GM18519 (cell line): Measurements from ENCODE around the gene KDSR.

Source experiments
- ATAC-seq: cut with Tn5 transposase; IDR thresholded peaks from one replicate; pipeline ENCODE4 v1.9.1; 2021; ENCODE audit warnings: mild to moderate bottlenecking, moderate library complexity; ENCODE audit not compliant: unreplicated experiment, low FRiP score

The KDSR gene

DNA sequence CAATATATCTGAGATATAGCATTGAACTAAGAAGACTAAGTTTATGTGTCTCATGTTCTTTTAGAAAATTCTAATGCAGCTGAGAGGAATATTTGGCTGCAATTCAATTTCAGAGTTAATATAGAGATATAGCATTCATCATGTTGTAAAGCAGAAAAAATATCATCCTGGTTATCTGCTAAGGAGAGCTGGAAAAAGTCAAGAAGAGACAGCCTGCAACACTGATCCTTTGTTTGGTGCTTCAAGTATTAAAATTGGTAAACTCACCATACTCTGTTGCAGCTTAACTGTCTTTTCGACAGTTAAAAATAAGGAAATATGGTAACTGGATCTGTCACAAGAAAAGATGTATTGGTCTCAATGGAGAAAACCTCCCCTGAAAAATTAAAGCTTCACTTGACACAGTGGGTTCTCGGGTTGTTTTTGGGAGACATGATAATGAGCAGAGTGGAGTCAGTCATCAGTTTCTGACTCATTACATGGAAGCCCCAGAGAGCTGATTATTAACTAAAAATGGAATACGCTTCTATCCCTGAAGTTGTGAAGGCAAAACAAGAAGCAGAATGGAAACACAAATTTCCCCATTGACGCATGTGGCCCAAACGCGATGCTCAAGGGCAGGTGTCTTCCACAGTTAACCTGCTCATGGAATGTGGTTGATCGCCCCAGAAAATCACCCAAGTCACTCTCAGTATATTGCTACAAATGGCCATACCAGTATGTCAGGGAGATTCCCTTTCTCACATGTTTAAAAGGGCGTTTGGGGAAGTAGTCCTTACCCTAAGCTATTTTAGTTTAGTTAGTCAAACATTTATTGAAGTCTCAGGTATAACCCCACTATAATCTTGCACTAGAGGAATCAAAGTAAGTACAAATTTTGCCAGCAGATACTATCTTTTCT is 55.6 kb downstream of the KDSR start:
- peak; percentile 54 for ATAC-seq

DNA sequence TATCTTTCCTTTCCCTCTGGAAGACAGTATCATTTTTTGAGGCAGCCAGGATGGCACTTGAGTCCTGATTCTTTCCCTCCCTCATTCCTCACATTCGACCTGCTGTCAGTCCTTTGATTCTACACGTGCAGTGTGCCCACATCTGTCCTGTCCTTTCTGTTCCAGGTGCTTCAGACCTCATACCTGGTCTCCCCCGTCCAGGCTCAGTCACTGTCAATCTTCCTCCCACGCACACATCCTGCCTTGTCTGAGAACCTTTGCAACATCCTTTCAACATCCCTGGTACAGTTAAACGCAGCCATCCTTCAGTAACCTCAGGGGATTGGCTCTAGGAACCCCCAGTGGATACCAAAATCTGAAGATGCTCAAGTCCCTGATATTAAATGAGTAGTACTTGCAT is 57.6 kb downstream of the KDSR start:
- no peak for ATAC-seq

DNA sequence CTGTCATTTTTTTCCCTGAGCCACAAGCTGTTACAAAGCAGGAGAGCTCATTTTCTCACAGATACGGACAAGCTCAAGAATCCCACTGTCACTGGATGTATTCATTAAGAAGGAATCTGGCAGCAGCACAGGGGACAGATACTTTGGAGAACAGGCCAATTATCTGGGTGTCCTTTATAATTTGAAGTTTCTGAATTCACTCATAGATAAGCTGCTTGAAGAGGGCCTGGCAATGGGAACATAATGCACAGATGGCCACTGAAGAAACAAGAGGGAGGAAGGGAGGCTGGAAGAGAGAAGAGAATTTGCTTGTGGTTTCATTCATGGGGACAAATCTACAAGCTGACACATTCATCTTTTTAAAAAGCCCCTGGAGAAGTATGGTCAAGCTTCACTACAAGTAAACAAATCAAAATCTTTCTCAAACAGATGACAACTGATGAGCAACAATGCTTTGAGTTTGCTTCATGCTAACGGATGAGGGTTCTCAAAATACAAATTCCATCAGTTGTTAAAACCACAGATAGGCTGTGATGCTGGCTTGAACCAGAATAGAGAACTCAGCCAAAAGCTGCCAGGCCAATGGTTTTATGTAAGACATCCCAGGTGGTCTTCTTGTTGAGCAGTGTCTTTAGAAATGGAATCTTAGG is 59.3 kb downstream of the KDSR start:
- no peak for ATAC-seq

DNA sequence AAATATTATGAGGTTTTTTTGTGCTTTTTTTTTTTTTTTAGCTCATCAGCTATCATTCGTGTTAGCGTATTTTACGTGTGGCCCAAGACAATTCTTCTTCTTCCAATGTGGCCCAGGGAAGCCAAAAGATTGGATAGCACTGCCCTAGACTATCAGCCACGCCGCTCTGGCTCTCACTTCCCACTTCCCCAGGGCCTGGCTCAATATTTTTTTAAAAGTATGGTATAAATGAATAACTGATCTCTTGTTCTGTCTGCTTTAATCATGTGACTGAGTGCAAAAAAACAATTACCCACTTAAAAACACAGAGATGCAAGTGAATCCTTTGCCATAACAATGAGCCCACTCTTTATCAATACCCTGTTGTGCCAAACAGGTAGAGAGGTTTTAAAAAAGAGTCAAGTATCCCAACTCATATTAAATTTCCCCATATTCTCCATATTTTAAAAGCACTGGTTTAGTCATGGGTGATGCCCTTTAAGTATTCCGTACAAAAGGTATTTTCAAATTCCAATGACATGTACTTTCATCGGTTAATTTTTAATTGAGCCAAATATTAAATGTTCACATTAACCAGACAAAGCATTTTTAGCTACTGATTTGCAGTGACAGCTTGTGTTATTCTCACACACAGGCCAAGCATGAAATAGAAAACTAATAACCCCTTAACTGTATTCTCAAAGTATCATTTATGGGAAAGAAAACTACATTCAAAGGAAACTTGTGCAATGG is 60.0 kb downstream of the KDSR start:
- ATAC-seq, result no peak

DNA sequence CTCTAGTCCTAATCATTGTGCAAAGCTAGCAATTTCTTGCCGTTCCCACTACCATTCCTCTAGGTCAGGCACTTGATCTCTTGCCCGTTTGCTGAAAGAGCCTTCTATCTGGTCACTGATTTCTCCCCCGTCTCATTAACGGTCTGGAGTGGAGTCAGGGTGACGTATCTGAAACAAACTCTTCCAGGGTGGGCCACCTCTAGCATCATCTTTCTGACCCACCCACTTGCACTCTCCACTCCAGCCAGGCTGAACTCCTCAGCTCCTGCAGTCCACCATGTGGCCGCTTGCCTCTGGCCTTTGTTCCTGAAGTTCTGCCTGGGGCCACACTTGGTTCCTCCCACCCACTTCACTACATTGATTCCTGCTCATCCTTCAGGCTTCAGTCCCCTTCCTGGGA is 60.8 kb downstream of the KDSR start:
- ATAC-seq, result no peak

DNA sequence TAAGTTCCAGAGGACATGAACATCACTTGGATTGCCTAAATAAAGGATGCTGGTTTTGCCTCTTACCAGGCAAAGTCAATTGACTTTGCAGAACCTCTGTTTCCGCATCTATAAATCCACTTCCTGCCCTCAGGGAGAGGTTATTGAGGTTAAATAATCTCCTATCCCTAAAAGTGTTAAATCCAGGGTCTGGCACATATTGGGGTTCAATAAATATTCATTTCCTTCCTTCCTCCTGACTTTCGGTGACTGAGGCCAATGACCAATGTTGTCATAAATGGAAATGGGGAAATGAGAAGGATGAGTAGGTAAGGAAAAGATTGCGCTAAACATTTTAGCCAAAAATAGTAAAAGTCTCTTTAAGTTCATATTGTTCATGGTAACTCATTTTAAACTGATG is 63.5 kb downstream of the KDSR start:
- ATAC-seq, result no peak

DNA sequence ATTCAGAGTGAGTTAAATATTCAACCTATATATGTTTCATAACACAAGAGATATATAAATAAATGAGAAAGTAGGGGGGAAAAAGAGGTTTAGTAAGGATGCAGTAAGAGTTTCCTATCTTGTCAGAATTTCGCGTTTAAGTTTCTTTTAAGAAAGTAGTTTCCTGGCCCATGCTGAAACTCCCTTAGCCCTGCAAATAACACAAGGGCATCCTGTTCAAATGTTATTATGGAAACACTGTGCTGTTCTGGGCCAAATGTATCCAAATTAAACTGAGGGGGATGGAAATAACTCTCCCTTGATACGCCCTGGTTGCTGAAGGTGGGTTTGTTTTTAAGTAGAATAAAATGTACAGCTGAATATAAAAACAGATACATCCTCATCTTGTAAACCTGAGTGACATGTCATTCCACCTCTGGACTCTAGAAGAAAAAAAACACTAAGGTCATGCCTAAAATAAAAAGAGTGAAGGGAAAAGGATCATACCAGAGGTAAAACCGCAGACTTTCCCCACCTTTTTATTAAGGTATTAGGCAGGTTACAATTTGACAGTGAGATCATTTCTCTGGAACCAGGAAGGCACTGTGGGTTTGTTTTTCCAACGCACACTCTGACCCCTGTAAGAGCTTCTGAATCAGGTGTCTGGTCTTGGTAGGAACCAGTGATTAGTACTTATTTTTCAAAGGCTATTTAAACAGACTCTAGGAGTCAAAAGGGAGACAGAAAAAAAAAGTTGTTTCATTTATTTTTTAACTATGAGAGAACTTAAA is 64.2 kb downstream of the KDSR start:
- no peak for ATAC-seq

DNA sequence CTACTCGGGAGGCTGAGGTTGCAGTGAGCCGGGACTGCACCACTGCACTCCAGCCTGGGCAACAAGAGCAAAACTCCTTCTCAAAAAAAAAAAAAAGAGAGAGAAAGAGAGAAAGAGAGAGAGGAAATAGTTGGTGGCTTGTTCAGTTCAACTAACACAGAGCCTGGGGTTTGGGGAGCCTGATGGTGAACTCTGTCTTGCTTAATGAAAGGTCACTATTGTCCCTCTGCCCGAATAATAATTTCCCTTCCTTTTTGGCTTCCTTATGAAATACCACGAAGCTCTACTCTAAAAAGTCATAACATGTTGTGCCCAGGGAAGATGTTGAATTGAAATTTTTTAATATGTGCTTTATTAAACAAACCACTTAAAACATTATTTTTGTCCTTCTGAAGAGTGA is 64.8 kb downstream of the KDSR start:
- ATAC-seq, result no peak

DNA sequence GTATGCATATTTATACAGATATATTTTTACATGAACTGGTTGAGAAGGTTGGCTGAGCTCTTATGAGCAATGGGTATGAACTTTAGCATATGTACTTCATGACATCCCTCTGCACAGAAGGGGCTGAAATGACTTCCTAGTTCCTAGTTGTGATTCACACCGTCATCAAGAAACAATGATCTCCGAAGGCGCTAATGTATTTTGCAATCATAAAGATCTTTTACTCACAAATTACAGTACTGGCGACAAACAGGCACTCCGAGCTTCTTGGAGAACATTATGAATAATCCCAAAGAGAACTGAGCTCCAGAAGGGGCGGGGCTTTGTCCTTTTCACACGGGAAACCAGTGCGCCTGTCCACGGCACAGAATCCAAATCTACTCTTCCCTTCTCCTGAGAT is 65.6 kb downstream of the KDSR start:
- ATAC-seq, result no peak

DNA sequence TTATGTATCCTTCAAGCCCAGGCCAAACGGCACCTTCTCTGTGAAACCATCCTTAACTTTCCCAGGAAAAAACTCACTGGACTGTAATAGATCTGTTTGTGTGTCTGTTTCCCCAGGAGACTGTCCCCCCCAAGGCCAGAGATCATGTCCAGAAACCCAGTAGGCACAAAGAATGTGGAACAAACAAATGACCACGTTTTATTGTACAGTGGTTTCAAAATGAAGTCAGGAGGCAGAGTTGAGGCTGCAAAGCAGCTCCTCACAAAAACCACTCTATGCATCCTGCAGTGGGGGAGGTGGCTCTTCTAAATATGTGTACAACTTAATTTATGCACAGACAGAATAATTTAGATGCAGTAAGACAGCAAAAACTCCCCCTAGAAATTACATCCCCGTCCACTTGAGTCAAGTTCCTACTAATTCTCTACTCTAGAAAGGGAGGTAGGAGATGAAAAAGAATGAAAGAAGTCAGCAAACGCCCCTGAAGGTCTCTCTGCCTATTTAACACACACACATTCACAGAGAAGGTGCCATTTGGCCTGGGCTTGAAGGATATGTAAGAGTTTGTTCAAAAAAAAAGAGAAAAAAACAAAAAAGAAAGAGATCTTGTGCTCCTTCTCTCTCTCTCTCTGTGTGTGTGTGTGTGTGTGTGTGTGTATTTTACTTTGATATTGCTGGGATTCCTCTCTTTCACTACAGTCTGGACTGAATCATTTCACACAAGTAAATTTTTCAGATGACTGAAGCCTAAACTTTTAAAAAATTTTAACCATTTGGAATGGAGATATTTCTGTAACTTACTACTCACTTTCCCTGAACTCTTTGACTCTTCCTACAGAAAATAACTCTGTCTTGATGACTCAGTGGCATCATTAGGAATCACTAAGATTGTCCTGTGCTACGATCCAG is 66.9 kb downstream of the KDSR start:
- ATAC-seq, result peak; percentile 69

DNA sequence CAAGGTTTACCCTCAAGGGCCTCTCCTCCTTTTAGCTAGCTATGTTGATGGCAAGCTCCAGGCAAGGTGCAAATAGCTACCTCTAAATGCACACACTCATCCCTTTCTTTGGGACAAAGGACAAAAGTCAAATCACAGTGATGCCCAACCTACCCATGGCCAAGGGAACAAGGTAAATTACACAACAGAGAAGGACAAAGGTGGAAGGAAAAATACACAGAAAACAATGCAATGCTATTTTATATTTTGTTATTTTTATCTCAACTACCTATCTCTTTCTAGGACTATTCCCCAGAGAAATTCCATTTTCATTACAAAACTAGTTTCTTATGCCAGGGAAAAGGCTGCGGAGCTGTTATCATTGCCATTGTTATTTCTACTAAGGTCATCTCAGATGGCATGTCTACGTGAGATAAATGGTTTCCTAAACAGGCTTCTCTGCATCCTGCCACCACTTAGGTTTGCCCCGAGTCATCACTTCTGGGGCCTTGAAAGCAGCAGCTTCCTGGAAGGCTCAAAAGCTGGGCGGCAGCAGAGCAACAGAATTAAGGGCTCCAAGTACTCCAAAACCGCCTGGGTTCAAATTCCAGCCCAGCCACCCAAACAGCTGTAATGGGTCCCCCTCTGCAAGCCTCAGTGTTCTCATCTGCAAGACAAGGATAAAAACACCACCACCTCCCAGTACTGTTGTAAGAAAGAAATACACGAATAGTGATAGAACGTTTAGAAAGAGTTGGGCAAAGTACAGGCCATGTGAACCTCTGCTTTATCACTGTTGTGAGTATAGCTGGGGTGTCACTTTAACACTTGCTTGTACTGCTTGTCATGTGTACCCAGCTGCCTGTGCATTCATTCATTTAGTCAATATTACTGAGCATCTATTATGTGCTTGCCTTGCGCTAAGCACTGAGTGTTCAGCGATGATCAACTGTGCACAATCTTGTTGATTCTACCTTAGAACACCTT is 68.3 kb downstream of the KDSR start:
- no peak for ATAC-seq

DNA sequence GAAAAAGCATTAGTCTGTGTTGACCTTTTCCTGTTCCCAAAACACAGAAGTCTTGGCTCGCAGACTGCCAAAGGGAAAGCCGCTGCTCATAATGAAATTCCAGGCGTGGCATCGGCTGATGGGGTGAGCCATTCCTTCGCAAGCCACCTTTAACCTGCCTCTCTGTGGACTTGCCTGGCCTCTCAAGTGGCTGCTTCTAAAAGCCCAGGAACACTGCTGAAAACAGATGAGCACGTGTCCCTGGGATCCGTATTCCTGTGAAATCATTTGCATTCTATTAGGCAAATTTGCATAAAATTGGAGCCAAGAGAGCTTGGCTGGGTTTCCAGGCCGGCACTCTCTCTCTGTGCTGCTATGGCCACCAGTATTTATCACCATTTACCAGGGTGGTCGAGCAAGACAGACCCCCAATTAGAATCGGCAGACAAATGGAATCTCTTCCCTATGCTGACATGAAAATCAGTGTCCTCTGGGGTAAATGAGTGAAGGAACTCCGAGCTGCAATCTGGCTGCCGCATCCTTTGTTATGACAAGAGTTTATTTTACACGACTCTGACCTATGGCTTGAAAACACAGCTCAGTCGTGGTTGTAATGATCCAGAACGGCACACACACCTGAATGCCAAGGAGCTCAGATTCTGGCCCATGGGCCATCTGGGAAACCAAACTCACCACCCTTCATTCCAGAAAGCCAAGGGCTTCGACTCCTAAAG is 69.2 kb downstream of the KDSR start:
- no peak for ATAC-seq

DNA sequence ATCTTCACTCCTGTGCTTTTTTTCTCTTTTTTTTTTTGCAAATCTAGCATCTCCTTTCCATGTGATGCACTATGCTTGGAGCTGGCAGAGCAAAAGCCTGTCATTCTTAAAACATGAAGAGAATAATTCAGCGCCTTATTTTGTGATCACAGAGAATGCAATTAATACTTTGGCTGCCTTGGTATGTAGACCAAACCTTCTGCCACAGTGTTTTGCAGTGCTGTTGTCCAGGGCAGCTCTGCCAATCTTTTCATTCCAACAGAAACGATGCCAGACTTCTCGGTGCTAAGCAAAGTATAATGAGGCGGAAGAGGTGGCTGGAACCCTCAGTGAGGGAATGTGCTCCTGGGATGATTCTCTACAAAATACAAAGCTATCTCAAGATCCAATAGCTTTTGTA is 73.1 kb downstream of the KDSR start:
- ATAC-seq, result no peak

DNA sequence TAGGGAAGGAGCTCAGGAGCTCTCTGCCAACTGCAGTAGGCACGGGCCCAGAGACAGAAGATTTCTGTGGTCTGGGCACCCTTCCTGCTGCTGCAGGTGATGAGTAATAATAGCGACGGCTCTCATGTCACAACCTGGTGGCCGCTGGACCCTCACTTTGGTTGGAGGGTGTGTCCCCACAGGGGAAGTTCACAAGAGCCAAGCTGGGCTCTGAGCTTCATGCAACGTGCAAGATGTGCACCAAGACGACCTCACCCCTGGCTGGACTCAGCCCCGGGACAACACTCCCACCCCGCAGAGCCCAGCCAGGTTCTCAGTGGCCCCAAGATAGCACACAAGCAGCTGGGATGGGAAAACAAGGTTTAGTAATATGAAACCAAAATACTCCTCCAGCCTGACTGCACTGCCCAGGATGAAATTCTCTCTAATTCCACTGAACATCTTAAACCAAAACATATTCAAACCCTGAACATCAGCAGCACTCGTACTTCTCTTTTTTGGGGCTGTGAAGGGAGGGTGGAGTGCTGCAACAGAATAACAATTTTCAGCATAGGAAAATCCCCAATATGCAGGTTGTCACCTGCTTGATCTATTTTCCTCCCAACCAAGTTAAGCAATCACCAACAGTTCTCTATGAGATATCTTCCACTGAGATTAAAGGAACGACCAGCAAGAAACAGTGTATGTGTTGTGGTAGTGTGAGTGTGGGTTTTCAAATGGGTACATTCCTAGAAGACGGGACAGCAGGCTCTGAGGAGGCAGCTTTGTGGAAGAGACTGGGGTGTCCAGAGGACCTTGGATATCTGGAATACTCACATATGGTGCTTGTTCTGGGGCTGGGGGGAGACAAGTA is 73.9 kb downstream of the KDSR start:
- peak; percentile 47 for ATAC-seq

DNA sequence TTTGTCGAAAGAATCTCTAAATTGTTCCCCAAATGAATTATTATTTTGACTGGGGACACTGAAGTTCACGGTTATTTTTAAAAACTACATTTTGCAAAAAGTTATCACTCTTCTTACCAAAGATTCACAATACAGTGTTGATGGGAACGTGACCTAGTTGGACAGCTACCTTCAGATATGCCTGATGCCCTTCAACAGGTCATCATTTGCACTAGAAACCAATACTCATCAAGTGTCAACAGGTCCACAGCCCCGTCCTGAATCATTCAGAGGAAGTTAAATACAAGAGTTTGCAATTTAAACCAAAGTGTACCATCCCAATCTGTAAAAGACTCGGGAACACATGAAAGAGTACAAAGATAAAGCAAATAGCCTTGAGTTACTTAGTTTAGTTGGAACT is 75.7 kb downstream of the KDSR start:
- no peak for ATAC-seq

DNA sequence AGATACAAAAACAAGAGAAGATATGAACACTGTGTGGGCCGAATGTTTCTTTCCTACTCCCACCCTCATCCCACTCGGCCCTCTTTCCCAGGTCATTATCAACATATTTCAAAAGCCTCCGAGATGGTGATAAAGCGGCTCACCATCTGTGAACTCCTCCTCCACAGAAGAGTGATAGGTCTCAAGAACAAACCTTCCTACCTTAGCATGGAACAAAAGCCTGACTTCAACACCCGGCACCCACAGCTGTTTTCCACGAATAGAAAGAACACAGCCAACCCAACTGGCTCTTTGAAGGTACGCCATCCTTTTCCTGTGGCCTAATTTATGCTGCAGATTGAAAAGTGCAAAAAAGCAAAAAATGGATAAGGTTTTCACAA is 76.2 kb downstream of the KDSR start:
- no peak for ATAC-seq

DNA sequence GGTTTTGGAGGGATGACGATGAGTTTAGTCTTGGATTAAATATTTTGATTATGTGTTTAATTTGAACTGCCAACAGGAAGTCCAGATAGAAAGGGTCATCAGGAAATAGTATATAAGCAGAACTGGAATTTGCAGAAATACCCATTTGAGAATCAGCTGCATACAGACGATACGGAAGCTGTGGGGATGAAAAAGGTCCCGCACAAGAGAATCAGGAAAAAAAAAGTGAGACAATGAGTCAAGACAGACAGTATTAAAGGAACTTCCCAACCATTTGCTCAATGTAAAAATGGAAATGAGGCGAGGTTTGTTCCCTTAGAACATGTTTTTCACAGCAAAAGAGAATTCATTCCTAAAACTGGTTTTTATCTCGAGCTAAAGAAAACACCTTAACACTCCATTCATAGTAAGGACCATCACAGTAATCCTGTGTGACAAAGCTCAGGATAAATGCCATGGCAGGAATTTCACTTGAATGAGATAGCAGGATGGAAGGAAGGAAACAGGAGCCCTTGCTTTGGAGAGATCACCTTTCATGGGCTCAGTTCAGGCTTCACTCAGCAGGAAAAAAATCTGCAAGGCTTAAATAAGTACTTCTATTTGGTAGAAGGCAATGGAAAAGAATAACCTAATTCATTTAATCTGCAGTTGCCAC is 76.7 kb downstream of the KDSR start:
- no peak for ATAC-seq
